ENCODE measurements around the gene OLIG2.

OLIG2 gene

DNA sequence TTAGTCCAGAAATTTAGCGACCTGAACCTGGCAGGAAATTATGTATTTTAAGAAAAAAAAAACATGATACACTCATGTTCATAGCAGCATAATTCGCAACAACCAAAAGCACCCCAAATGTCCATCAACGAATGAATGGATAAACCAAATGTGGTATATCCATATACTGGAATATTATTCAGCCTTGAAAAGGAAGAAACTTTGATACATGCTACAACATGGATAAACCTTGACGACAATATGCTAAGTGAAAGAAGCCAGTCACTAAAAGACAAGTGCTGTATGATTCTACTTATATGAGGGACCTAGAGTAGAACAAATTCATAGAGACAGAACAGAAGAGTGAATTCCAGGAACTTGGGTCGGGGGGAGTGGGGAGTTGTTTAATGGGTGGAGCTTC lies 43.5 kb downstream of the OLIG2 start:
- no peak for DNase-seq

DNA sequence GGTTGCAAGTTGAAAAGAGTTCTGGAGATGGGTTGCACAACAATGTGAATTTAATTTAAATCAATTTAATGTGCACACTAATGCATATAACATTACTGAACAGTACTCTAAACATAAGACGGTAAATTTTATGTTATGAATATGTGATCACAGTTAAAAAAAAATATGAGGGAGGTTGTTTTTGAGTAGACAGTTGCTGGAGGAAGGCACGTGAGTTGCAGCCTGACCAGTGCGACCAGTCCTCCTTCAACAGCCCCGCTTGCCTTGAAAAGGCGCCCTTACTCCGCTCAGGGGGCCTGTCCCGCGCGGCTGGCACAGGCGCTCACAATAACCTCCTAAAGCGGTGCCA lies 43.9 kb downstream of the OLIG2 start:
- no peak for DNase-seq

DNA sequence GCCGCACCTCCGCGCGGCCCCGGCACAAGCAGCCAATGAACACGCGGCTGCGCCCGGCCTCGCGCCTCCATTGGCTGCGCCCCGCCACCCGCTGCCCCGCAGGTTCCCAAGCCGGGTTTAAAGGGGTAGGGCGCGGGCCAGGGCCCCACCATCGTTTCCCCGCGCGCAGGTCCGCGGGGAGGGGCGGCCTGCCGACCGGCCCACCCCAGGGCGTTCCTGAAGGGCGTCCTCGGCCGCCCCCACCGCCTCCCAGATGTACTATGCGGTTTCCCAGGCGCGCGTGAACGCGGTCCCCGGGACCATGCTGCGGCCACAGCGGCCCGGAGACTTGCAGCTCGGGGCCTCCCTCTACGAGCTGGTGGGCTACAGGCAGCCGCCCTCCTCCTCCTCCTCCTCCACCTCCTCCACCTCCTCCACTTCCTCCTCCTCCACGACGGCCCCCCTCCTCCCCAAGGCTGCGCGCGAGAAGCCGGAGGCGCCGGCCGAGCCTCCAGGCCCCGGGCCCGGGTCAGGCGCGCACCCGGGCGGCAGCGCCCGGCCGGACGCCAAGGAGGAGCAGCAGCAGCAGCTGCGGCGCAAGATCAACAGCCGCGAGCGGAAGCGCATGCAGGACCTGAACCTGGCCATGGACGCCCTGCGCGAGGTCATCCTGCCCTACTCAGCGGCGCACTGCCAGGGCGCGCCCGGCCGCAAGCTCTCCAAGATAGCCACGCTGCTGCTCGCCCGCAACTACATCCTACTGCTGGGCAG lies 44.4 kb downstream of the OLIG2 start, which contains the start of gene OLIG1:
TSS of gene OLIG1 (plus strand) at position 148 of the 750 bp plus-strand sequence. CDS start at position 254, 106 bp downstream.
- DNase-seq: no peak

DNA sequence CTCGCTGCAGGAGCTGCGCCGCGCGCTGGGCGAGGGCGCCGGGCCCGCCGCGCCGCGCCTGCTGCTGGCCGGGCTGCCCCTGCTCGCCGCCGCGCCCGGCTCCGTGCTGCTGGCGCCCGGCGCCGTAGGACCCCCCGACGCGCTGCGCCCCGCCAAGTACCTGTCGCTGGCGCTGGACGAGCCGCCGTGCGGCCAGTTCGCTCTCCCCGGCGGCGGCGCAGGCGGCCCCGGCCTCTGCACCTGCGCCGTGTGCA lies 44.9 kb downstream of the OLIG2 start:
- DNase-seq: no peak

DNA sequence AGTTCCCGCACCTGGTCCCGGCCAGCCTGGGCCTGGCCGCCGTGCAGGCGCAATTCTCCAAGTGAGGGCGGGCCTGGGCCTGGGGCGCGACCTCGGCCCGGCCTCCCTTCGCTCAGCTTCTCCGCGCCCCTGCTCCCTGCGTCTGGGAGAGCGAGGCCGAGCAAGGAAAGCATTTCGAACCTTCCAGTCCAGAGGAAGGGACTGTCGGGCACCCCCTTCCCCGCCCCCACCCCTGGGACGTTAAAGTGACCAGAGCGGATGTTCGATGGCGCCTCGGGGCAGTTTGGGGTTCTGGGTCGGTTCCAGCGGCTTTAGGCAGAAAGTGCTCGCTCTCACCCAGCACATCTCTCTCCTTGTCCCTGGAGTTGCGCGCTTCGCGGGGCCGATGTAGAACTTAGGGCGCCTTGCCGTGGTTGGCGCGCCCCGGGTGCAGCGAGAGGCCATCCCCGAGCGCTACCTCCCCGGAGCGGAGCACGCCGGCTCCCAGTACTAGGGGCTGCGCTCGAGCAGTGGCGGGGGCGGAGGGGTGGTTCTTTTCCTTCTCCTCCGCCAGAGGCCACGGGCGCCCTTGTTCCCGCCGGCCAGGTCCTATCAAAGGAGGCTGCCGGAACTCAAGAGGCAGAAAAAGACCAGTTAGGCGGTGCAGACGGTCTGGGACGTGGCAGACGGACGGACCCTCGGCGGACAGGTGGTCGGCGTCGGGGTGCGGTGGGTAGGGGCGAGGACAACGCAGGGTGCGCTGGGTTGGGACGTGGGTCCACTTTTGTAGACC lies 45.4 kb downstream of the OLIG2 start:
- no peak for DNase-seq

DNA sequence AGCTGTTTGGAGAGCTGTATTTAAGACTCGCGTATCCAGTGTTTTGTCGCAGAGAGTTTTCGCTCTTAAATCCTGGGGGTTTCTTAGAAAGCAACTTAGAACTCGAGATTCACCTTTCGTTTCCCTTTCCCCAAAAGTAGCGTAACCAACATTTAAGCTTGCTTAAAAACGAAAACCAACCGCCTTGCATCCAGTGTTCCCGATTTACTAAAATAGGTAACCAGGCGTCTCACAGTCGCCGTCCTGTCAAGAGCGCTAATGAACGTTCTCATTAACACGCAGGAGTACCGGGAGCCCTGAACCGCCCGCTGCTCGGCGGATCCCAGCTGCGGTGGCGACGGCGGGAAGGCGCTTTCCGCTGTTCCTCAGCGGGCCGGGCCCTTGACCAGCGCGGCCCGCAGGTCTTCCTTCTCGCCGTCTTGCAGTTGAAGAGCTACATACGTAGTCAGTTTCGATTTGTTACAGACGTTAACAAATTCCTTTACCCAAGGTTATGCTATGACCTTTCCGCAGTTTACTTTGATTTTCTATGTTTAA lies 46.1 kb downstream of the OLIG2 start:
- DNase-seq: no peak

DNA sequence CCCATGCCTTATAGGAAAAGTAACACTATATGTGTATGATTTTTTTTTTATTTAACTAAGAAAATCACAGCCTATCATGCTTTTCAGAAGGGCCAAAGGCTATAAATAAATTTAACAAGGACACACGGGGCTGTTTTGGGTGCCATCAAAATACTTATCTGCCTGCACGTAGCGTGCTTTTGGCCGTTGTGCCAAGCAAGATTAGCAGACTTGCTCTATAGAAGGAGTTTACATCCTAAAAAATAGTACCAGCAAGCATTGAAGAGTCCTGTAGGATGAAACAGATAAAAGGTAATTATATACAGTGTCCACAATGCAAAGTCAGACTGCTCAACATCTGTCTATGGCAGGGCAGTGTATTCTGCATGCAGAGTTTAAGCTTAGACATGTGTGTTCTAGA lies 47.9 kb downstream of the OLIG2 start:
- DNase-seq: no peak

DNA sequence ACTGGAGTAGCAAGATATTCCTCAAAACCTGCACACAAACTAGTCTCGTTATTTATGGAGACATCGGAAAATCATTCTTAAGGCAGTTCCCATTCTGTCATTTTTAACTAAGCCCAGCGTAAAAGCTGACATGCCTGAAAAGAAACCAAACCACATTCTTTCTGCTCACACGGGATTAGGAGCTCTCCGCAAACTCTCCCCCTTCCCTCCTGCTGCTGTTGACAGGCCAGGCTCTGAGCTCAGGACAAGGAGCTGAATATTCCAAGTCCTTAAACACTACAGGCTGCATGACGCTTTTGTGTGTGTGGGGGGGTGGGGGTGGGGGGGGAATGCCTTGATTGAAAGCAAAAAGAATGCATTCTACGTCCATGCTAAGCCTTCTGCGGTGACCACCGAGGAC lies 49.4 kb downstream of the OLIG2 start:
- no peak for DNase-seq

DNA sequence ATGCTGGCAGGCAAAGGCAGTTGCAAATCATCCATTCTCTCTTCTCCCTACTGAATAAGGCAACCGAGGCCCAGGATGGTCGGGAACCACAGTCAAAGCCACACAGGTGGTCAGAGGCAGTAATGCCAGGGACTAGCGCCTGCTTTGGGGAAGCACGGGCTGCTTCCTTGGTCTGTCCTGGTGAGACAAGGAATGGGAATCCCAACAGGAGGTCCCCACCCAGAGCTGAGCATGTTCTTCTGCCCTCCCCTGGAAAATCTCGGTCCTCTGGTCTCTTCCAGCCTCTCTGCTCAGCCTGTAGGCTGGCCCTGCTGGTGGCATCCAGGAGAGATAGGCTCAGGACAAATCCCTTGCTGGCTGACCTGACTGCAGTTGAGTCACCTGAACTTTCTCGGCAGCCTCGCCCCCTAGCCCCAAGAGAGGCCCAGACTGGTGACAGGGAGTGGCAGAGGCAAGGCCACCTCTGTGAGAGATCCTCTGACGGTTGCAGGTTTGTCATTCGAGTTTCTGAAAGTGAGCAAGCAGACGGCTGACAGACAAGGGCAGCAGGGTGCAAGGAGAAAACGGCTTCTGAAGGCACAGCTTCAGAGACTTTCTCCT lies 50.0 kb downstream of the OLIG2 start:
- DNase-seq: no peak

DNA sequence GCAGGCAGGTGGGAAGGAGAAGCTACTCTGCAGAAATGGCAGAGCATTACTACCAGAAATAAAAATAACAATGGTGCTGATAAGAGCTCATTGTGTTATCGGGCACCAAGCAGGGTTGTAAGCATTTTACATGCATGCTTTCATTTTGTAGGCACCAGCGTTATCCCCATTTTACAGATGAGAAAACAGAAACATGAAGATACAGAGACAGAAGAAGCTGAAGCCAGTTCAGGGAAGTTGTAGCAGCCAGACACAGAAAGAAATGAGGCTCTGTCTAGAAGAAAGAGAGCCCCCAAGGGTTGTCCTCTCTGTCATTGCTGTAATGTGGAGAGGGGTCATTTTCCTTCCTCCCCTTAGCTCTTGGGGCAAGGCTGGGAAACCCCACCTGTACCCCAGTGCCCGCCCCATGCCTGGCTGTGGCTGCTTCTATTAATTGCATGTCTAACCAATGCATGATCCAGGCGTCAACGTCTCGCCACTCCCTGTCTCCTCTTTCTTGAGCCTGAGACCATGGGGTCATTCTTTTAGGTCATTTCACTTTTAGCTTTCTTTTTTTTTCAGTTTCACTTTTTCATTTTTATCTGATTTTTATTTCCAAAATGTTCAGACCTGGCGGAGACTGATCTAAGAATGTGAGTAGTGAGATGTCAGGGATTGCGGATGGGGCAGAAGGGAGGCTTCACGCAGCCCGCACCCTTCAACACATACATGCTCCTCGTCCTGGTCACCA lies 51.0 kb downstream of the OLIG2 start:
- DNase-seq: no peak
